C4-2B (cell line): ENCODE results near the gene SPTBN4.

Experiments used
- ZFX ChIP-seq: fragments of 450-650 bp; IDR thresholded peaks from 2 replicates; pipeline ENCODE4 v1.6.1; 2017
- TF ChIP-seq, protein P1 (sequence below): fragments of 450-650 bp; conservative IDR thresholded peaks from 2 replicates; pipeline ENCODE4 v1.5.1; 2017; ENCODE audit warnings: mild to moderate bottlenecking

- TF ChIP-seq, protein P1, sequence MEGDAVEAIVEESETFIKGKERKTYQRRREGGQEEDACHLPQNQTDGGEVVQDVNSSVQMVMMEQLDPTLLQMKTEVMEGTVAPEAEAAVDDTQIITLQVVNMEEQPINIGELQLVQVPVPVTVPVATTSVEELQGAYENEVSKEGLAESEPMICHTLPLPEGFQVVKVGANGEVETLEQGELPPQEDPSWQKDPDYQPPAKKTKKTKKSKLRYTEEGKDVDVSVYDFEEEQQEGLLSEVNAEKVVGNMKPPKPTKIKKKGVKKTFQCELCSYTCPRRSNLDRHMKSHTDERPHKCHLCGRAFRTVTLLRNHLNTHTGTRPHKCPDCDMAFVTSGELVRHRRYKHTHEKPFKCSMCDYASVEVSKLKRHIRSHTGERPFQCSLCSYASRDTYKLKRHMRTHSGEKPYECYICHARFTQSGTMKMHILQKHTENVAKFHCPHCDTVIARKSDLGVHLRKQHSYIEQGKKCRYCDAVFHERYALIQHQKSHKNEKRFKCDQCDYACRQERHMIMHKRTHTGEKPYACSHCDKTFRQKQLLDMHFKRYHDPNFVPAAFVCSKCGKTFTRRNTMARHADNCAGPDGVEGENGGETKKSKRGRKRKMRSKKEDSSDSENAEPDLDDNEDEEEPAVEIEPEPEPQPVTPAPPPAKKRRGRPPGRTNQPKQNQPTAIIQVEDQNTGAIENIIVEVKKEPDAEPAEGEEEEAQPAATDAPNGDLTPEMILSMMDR: no peak
- TF ChIP-seq ZFX: no peak
Measured at GRCh38 chr19:40552848-40553247, 86.0 kb downstream of the SPTBN4 start.
